ENCODE measurements around the gene PIK3R5.

The PIK3R5 gene

DNA sequence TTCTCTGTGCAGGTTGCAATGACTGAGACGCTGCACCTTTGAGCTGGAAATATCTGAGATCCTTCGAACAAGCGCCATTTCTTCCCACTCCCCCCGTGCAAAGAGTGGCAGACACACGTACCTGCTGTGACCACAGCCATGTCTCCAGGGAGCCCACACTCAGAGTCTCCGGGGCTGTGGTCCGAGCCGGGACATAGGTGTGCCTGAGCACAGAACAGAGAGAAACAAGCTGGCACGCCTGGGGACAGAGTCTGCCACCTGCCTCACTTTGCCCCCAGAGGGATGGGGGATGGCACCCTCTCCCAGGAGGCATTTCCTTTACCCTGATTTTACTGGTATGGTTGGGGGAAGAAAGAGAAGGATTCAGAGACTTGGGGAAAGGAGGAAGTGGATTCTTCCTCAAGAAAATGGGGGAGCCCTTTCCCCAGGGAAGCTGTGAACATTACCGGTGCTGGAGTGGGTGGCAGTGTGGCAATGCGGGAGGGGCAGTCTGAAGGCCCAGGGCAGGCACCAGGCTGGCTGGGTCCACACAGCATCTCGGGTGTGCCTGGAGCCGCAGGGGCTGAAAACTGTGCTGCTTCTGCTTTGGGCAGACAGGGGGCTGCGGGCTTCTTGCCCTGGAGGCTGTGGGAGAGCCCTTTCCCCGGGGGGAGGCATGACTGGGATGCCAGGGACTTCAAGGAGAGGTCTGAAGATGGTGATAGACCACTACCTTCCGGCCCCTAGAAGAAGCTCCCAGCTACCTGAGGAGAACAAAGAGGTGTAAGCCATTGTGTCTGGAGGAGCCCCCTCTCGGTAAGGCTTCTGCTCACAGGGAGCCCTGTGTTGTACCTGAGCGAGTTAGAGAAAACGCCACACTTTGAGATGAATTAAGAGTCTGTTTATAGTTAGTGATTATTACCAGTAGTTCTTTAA, 91.4 kb downstream of the PIK3R5 start:
- TF ChIP-seq CTCF (IDR thresholded peaks at IDR 0.05; ENCODE audit: borderline replicate concordance, extremely low read depth, low read length, poor library complexity, severe bottlenecking) (no peak), EZH2 (IDR thresholded peaks at IDR 0.05; ENCODE audit: borderline replicate concordance, low read depth, low read length, severe bottlenecking) (no peak)
- Histone ChIP-seq H3K27ac (ENCODE audit: low read length) (0 out of 2 replicates have a peak overlapping the region, but pooled peaks have one; percentile 9), H3K36me3 (ENCODE audit: insufficient read depth, low read length) (peaks cover 10% of the 10 kb centered on the region), H3K4me2 (ENCODE audit: insufficient read depth, low read length) (no peak overlapping the region), H3K9ac (ENCODE audit: low read depth, low read length) (no peak overlapping the region), H3K27me3 (ENCODE audit: insufficient read depth, low read length, poor library complexity) (no peaks in the 10 kb centered on the region), H3K4me1 (ENCODE audit: insufficient read depth, low read length) (peaks cover 7% of the 10 kb centered on the region), H3K9me3 (ENCODE audit: insufficient read depth, low read length, severe bottlenecking) (no peaks in the 10 kb centered on the region), H4K20me1 (ENCODE audit: insufficient read depth, low read length) (no peaks in the 10 kb centered on the region), H2AFZ (ENCODE audit: low read depth, low read length) (no peak overlapping the region), H3K79me2 (ENCODE audit: insufficient read depth, low read length) (no peaks in the 10 kb centered on the region), H3K4me3 (ENCODE audit: low read depth in 1 of 2, low read length in 2 of 2) (no peak overlapping the region)
- ATAC-seq (ENCODE audit: insufficient read depth, low read depth) (no peak), DNase-seq (no peak)

DNA sequence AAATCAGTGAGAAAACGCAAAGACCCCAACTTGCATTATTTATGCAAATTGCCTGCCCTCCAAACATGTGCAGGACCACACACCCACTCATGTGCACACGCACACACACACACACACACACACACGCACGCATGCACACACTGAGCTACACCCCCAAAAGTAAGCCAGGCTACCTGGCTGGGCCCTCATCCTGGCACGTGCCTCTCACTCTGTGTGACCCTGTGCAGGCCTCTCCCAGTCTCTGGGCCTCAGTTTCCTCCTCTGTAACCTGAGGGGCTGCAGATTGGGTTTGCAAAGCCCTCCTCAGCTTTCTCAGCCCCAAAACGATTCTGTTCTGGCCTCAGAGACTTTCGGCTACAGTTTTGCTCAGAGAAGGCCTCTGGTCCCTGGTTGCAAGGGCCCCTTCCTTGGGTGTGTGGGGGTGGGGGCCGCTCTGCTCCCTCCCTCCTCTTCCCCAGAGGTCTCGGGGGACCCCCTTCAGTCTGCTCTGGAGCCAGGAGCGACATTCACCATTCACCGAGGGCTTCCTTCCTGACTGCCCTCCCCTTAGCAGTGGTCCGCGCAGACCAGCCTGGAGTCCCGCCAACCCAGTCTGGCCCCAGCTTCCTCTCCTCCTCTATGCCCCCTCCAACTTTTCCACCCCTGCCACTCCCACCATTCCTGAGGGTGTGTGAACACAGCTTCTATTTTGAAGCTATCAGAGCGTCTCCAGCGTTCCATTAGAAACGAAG, 92.6 kb downstream of the PIK3R5 start:
- Histone ChIP-seq H3K9ac (ENCODE audit: low read depth, low read length) (no peak overlapping the region), H3K4me1 (ENCODE audit: insufficient read depth, low read length) (peaks cover 11% of the 10 kb centered on the region), H2AFZ (ENCODE audit: low read depth, low read length) (peak overlapping the region; percentile 29; the same call in 1 of the 2 replicates), H3K79me2 (ENCODE audit: insufficient read depth, low read length) (no peaks in the 10 kb centered on the region; the same call in 1 of the 2 replicates), H3K4me3 (ENCODE audit: low read depth in 1 of 2, low read length in 2 of 2) (no peak overlapping the region), H4K20me1 (ENCODE audit: insufficient read depth, low read length) (no peaks in the 10 kb centered on the region), H3K36me3 (ENCODE audit: insufficient read depth, low read length) (peaks cover under 1% of the 10 kb centered on the region), H3K4me2 (ENCODE audit: insufficient read depth, low read length) (no peak overlapping the region), H3K27ac (ENCODE audit: low read length) (peak overlapping the region; percentile 54), H3K27me3 (ENCODE audit: insufficient read depth, low read length, poor library complexity) (no peaks in the 10 kb centered on the region), H3K9me3 (ENCODE audit: insufficient read depth, low read length, severe bottlenecking) (no peaks in the 10 kb centered on the region)
- ATAC-seq (ENCODE audit: insufficient read depth, low read depth) (no peak), DNase-seq (no peak)
- TF ChIP-seq EZH2 (IDR thresholded peaks at IDR 0.05; ENCODE audit: borderline replicate concordance, low read depth, low read length, severe bottlenecking) (no peak), CTCF (IDR thresholded peaks at IDR 0.05; ENCODE audit: borderline replicate concordance, extremely low read depth, low read length, poor library complexity, severe bottlenecking) (no peak)

DNA sequence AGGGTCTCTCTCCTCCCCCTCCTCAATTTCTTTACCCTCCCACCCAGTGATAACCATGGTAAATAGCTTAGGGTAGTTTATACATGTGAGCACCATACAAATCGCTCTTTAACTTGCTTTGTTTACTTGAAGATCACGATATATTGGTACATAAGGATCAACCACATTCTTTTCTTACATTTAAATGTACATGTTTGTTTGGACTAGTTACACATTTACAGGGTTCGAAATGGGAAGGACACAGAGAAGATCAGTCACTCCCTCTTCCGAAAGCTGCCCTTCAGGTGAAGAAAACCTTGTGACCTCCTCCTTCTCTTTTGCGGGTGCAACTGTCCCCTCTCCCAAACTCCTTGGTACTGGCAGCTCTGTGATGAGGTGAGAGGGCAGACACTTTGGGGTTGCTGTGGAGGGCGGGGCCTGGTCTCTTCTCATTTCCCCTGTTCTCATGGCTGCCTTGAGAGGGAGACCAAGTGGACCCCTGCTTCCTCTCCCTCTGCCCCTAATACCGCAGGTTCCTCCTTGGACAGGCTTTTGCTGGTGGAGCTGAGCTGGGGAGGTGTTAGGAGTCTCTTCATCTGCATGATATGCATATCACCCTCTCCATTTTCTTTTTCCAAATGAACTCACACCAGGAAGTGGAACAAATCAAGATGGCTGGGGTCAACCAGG, 93.3 kb downstream of the PIK3R5 start:
- Histone ChIP-seq H4K20me1 (ENCODE audit: insufficient read depth, low read length) (no peaks in the 10 kb centered on the region), H3K4me2 (ENCODE audit: insufficient read depth, low read length) (no peak overlapping the region), H3K36me3 (ENCODE audit: insufficient read depth, low read length) (no peaks in the 10 kb centered on the region), H3K27ac (ENCODE audit: low read length) (peak overlapping the region; percentile 54), H3K27me3 (ENCODE audit: insufficient read depth, low read length, poor library complexity) (no peaks in the 10 kb centered on the region), H2AFZ (ENCODE audit: low read depth, low read length) (peak overlapping the region; percentile 29; the same call in 1 of the 2 replicates), H3K79me2 (ENCODE audit: insufficient read depth, low read length) (peaks cover 3% of the 10 kb centered on the region), H3K9ac (ENCODE audit: low read depth, low read length) (no peak overlapping the region), H3K9me3 (ENCODE audit: insufficient read depth, low read length, severe bottlenecking) (no peaks in the 10 kb centered on the region), H3K4me1 (ENCODE audit: insufficient read depth, low read length) (peaks cover 18% of the 10 kb centered on the region), H3K4me3 (ENCODE audit: low read depth in 1 of 2, low read length in 2 of 2) (no peak overlapping the region)
- DNase-seq (no peak), ATAC-seq (ENCODE audit: insufficient read depth, low read depth) (no peak)
- TF ChIP-seq CTCF (IDR thresholded peaks at IDR 0.05; ENCODE audit: borderline replicate concordance, extremely low read depth, low read length, poor library complexity, severe bottlenecking) (no peak), EZH2 (IDR thresholded peaks at IDR 0.05; ENCODE audit: borderline replicate concordance, low read depth, low read length, severe bottlenecking) (no peak)

Data from DND-41 (cell line).